GM19395 (cell line): ENCODE measurements around the gene TACC3.

ENCODE experiments used
- ATAC-seq: cut with Tn5 transposase; IDR thresholded peaks from one replicate; pipeline ENCODE4 v1.9.1; 2021; ENCODE audit warnings: mild to moderate bottlenecking, moderate library complexity; ENCODE audit not compliant: unreplicated experiment

TACC3 gene

DNA sequence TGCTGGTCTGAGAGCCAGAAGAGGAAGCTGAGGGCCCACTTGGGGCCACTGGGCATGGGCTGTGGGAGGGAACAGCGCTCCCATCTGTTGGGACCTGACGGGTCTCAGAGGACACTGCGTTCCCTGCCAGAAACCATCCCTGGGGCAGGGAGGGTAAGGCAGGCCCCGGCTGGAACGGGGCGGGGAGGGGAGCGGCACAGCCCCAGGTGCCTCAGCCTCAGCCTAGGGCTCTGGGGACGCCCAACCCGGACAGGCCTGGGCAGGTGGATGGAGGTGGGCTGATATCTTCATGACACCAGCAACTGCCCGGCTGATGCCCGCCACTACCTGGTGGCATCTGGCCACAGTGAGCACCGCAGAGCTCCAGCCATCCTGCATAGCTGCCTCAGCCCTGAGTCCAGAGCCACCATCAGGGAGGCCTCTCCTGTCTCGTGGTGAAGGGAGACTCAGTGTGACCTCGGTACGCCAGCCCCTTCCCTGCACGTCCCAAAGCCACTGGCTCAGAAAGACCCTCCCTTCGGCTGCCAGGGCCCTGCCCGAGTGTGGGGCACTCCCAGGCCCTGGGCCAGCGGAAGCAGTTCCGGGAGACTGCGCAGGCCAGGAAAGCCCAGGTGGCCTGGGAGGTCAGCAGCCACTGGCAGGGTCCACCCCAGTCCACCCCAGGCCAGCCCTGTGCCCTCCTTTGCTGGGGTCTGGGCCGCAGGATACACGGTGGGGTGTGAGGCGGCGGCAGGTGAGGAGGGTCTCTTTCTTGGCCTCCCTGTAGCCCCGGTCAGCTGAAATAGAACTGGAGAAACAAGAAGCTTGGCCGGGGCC lies 37.2 kb downstream of the TACC3 start:
- no peak for ATAC-seq

DNA sequence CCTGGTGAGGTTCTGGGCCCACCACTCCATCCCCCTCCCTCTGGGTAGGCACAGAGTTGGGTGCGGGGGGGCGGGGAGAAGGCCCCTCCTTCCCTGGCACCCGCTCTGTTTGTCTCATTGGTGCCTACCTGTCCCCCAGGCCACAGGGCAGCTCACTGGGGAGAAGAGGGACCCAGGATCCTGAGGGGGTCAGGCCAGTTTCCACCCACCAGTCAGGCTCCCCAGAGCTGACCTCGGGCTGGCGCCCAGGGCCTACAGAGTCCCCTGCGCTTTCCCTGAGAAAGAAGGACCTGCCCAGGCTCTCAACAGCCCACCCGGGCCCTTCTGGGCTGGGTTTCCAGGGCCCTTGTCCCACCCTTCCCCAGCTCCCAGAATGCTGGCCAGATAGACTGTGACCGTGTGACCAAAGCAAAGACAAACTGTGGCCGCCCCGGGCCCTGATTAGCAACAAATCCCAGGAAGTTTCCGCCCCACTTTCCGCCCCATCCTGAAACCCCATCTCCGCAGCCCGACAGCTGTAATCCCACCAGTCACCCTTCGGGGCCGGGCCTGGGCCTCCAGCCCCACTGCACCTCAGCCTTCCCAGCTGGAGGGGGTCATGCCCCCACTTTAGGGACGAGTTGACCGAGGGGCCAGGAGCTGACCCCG lies 38.0 kb downstream of the TACC3 start:
- no peak for ATAC-seq

GRCh38 chr4:1759818-1760223 lies 38.5 kb downstream of the TACC3 start:
- ATAC-seq: no peak

GRCh38 chr4:1760521-1761071 lies 39.3 kb downstream of the TACC3 start:
- ATAC-seq: no peak

- no peak for ATAC-seq
Measured at GRCh38 chr4:1761130-1761689, 39.9 kb downstream of the TACC3 start.

- ATAC-seq: no peak
Measured at GRCh38 chr4:1762264-1763010, 41.1 kb downstream of the TACC3 start.

GRCh38 chr4:1763070-1763549 lies 41.8 kb downstream of the TACC3 start:
- ATAC-seq: no peak

DNA sequence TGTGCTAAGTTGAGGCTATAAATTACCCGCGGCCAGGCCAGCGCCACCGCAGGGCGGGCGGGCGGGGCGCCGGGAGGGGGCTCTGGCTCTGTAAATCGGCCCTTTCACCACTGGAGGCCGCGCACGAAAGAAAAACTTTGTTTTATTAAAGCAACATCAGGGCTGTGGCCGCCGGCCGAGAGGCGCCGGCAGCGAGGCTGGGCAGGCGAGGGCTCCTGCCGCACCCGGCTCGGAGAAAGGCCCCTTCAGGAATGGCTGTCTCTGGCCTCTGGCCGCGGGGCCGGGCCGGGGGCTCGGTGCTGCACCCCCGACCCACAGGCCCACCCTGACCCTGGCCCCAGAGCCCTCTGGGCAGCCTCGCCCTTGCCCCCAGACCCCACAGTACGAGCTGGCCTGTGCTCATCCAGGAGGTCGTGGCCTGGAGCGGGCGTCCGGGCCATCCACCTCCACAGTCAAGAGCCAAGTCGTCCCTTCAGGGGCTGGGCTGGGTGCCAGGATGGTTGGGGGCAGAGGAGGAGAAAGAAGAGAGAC lies 42.3 kb downstream of the TACC3 start:
- ATAC-seq: no peak

- no peak for ATAC-seq
Measured at GRCh38 chr4:1764670-1765069, 43.3 kb downstream of the TACC3 start.

DNA sequence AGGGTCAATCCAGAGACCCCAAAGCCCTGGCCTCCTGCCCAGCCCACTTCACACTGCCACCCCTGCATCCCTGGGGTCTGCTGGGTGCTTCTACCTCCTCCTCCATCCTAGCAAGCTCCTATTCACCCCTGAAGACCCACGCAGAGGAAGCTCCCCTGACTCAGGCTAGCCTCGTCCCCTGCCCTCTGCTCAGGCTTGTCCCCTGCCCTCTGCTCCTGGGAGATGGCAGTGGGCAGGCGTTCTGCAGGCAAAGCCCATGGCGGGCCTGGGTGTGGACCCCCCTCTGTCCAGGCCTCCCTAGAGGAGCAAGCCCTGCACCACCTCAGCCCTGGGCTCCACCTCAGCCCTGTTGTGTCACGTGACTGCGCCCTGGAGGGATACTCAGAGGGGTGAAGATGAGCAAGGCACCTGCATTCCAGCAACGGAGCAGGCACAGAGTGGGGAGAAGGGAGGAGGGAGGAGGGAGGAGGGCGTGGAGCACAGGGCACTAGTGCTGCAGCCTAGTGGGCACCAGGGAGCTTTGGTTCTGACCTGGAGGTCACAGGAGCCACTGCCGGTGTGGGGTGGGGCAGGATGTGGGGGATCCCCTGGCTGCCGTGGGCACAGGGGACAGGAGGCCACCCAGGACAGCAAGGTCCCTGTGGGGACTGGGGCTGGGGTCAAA lies 44.2 kb downstream of the TACC3 start:
- no peak for ATAC-seq

DNA sequence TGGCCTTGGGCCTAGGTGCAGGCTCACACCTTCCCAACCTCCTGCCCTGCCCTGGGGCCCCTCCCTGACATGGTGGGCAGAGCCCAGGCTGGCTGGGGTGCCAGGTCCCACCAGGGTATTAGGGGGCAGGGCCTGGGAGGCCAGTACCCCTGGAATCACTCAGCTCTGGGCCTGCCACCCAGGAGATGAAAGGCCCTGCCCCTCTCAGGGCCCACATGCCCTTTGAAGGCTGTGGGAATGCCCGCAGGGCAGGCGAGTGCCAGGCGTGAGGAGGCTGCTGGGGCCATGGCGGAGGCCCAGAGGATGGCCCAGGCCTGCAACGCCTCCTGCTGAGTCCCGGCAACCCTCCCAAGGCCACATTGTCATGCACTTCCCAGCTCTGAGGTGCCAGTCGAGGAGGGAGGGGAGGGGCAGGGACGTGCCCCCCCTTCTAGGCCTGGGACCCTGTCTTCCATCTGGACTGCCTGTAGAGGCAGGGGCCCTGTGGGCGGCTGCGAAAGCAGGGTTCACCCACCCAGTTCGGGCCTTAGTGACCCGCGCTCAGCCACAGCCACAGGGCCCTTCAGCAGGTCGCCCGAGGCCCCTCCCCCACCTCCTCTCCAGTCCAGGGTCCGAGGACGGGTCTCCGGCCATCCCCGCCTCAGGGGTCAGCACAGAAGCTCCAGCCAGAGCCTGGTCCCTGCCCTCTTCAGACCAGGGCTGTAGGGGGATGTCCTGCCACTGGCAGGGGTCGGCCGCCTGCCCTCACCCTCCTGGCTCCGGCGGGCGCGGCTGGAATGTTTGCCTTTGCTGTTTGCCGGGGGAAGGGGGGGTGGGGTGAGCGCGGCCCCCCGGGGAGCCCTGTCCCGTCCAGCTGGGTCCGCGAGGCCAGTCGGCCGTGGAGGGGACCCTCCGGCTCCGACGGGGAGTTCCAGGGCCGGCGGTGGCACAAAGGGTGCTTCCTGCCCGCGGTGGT lies 45.1 kb downstream of the TACC3 start:
- ATAC-seq: no peak

GRCh38 chr4:1767061-1767769 lies 45.9 kb downstream of the TACC3 start:
- ATAC-seq: no peak

GRCh38 chr4:1767770-1768366 lies 46.5 kb downstream of the TACC3 start:
- ATAC-seq: no peak

DNA sequence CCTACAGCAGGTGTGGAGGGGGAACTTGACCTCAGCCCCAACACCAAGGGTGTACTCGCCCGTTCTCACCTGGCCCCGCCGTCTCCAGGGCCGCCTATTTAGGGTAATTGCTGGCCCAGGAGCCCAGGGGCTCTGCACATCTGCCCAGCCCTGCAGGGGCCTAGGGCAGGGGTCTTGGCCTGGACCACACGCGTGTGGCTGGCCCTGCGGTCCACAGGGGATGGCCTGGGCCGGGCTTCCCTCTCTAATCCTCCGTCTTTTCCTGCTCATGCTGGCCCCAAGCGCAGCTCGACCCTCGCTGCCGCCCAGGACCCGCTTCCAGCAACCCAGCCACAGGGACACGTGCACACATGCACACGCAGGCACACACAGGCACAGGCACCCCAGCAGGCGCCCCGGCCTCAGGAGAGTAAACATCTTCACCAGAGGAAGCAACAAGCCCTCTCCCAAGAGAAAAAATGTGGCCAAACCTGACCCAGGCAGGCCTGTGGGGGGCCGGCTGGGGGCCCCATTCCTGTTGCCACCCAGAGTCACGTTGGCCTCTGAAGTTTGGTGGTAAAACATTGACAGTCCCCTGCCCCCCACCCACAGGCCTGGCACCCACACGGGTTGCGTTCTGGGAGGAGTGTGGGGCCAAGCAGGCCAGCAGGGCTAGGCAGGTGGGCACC lies 47.2 kb downstream of the TACC3 start:
- ATAC-seq: no peak

DNA sequence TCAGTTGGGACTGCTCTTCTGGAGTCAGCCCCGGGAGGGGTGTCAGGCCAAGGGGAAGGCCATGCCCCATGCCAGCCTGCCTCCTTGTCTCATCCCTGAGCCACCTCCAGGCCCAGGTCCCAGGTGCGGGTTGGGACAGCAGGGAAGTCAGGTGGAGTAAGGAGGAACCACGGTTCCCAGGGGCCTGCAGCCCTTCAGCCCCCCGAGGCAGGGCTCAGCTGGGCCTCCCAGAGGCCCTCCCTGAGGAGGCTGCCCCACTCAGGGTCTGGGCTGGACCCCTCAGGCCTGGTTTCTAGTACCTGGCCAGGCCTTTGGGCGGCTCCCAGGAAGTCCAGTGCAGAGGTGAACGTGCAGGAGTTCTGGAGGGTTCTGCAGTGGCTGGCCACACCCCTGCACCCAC lies 48.4 kb downstream of the TACC3 start:
- ATAC-seq: no peak

GRCh38 chr4:1770245-1770644 lies 48.9 kb downstream of the TACC3 start:
- ATAC-seq: no peak

DNA sequence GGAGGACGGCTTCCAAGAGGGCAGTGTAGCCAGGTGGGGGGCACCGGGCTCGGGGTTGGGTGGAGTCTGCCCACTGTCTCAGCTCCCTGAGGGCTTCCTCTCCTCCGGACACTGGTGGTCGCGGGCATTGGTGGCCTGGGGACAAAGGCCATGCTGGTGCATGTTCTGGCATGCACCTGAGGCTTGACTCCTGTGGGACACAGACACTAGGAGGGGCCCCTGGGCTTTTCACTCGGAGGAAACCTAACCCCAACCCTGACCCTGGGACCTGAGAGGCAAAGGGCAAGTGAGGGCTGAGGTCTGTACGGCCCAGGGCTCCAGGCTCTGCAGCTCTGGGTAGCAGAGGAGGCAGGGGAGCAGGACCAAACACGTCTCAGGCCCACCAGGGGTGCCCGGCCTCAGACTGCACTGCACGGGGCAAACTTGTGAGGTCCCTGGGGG lies 49.5 kb downstream of the TACC3 start:
- ATAC-seq: no peak
